OCI-LY7 (cell line): Measurements from ENCODE around the gene KREMEN1. TPM values are rescaled to one million over a fixed set of nuclear protein-coding genes. Genes with fewer than 3 reads are reported as not detected.

Experiments
- BruUV-seq: library from RNA; stranded (reverse); fragments of 400-500 nt; replicated peaks from 2 replicates; lab custom pipeline; 2021; lab: Mats Ljungman, UMichigan
- CTCF ChIA-PET: fragments of 300-600 bp; sonication (Branson Sonifier 250); formaldehyde crosslinking; loops from one replicate; lab custom pipeline; 2022; ENCODE audit warnings: antibody characterized with exemption; ENCODE audit not compliant: unreplicated experiment; lab: Charles Lee
- POLR2A ChIA-PET: fragments of 300-600 bp; sonication (Branson Sonifier 250); formaldehyde crosslinking; loops from one replicate; lab custom pipeline; 2022; ENCODE audit warnings: antibody characterized with exemption; lab: Charles Lee
- DNase-seq: peaks from one replicate; pipeline ENCODE4 v3.0.0-alpha.2; 2015; ENCODE audit warnings: low spot score
- H2AFZ ChIP-seq: fragments of 200-600 bp; sonication (generic), shearing (Covaris generic); 2 replicates; pipeline ENCODE4 v1.6.1; 2014; ENCODE audit warnings: mild to moderate bottlenecking, antibody characterized with exemption, low read length, moderate library complexity
- H3K27ac ChIP-seq: fragments of 200-600 bp; sonication (generic); 2 replicates; pipeline ENCODE4 v1.5.1; 2014; ENCODE audit warnings: mixed run types, low read depth, mild to moderate bottlenecking, moderate library complexity, low read length, inconsistent platforms; ENCODE audit not compliant: poor library complexity, severe bottlenecking
- H3K36me3 ChIP-seq: fragments of 200-600 bp; sonication (generic); 2 replicates; pipeline ENCODE4 v1.6.1; 2014; ENCODE audit warnings: mild to moderate bottlenecking, antibody characterized with exemption, low read length, moderate library complexity, mixed read lengths; ENCODE audit not compliant: insufficient read depth
- H3K4me1 ChIP-seq: fragments of 200-600 bp; sonication (generic); 2 replicates; pipeline ENCODE4 v1.5.1; 2014; ENCODE audit warnings: mild to moderate bottlenecking, low read length; ENCODE audit not compliant: insufficient read depth, poor library complexity, severe bottlenecking
- H3K4me2 ChIP-seq: fragments of 200-600 bp; sonication (generic); 2 replicates; pipeline ENCODE4 v1.6.1; 2014; ENCODE audit warnings: mild to moderate bottlenecking, low read length
- H3K4me3 ChIP-seq: fragments of 200-600 bp; sonication (generic); 2 replicates; pipeline ENCODE4 v1.5.1; 2014; ENCODE audit warnings: mild to moderate bottlenecking, low read depth, low read length; ENCODE audit not compliant: poor library complexity, severe bottlenecking
- H3K79me2 ChIP-seq: fragments of 200-600 bp; sonication (generic); 2 replicates; pipeline ENCODE4 v1.6.1; 2016; ENCODE audit warnings: low read depth, mild to moderate bottlenecking, low read length, moderate library complexity, mixed read lengths; ENCODE audit not compliant: insufficient read depth
- H3K9me2 ChIP-seq: fragments of 200-600 bp; sonication (generic); 2 replicates; pipeline ENCODE4 v1.6.1; 2016; ENCODE audit warnings: mild to moderate bottlenecking, low read length, mixed read lengths; ENCODE audit not compliant: insufficient read depth
- H3K9me3 ChIP-seq: fragments of 200-600 bp; sonication (generic); 2 replicates; pipeline ENCODE4 v1.6.1; 2014; ENCODE audit warnings: mild to moderate bottlenecking, mixed run types, low read length, mixed read lengths
- H4K20me1 ChIP-seq: fragments of 200-600 bp; sonication (generic); 2 replicates; pipeline ENCODE4 v1.6.1; 2014; ENCODE audit warnings: mild to moderate bottlenecking, antibody characterized with exemption, low read length, moderate library complexity, mixed read lengths; ENCODE audit not compliant: insufficient read depth
- CTCF ChIP-seq: fragments of 200-600 bp; sonication (generic); conservative IDR thresholded peaks from 2 replicates; pipeline ENCODE4 v1.5.1; 2014; ENCODE audit warnings: mild to moderate bottlenecking, antibody characterized with exemption, low read length, moderate library complexity, mixed read lengths
- EZH2phosphoT487 ChIP-seq: fragments of 200-600 bp; sonication (generic); IDR thresholded peaks from 2 replicates; pipeline ENCODE4 v1.6.1; 2018; ENCODE audit warnings: low read depth, borderline replicate concordance, mild to moderate bottlenecking, mixed run types, antibody characterized with exemption, low read length, moderate library complexity, mixed read lengths
- intact Hi-C: fragments of 100-400 bp; cut with micrococcal nuclease; formaldehyde crosslinking; loops from one replicate; pipeline ENCODE4 v1.10.0; 2022; ENCODE audit not compliant: unreplicated experiment
- total RNA-seq, 2 experiments: library from RNA; depleted of rRNA in 1 of 2; stranded (reverse); fragments of >200 nt in 1 of 2; shearing (Covaris generic) in 1 of 2; gene quantifications; 2 replicates each; pipeline ENCODE4 v1.2.3, GENCODE V29; 2014 to 2022

Gene KREMEN1
- total RNA-seq, 2 experiments from 2014 or later: not detected

GRCh38 chr22:29194184-29194583 is 121.3 kb downstream of the KREMEN1 start:
- H2AFZ ChIP-seq: no peak overlapping the region
- H3K27ac ChIP-seq: no peak overlapping the region
- H3K79me2 ChIP-seq: no peaks in the 10 kb centered on the region
- H3K36me3 ChIP-seq: no peaks in the 10 kb centered on the region
- CTCF ChIA-PET: no interaction called here
- no peak for TF ChIP-seq EZH2phosphoT487
- TF ChIP-seq CTCF: 0 out of 2 replicates have a peak, but pooled peaks have one; percentile 18
- no peaks in the 10 kb centered on the region for H3K4me1 ChIP-seq
- intact Hi-C loops: no loop called here
- no peaks in the 10 kb centered on the region for H4K20me1 ChIP-seq
- no peak for DNase-seq
- POLR2A ChIA-PET: no interaction called here
- H3K9me3 ChIP-seq: no peaks in the 10 kb centered on the region
- H3K4me2 ChIP-seq: no peak overlapping the region
- no peaks in the 10 kb centered on the region for H3K9me2 ChIP-seq
- no peak overlapping the region for H3K4me3 ChIP-seq
- BruUV-seq: no TSS peak

DNA sequence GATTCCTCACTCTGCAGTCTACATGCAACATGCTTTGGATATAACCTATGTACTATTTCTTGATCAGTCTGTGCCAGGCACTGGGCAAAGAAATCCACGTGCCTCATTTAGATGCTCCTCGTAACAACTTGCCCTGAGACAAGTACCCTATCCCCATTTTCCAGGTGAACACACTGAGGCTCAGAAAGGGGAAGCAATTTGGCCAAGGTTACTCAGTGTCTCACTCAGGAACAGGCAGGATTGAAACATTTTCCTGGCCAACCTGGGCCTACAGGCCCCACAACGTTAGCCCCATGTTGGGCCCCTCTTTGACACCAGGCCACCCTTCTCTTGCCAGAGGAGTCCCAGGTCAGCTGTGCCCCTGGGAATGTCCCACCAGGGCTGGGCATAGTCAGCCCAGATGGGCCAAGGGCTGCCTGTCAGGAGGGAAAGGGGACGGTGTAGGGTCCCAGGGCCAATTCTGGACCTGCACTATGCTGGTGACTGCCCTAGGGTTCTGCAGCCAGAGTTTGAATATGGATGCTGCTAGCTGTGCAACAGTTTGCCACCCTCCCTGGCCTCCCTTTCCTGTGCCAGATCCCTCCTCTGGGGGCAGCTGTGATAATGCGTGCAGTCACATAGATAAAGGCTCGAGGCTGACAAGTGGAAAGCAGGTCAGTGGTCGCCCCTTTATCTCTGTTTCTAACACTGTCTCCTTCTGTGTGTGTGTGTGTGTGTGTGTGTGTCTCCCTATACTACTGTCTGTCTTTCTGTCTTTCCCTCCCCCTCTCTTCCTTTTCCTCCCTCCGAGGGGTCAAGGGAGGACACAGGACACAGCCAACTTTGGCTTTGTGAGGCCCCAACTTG is 122.5 kb downstream of the KREMEN1 start:
- H4K20me1 ChIP-seq: no peaks in the 10 kb centered on the region
- H3K9me3 ChIP-seq: no peaks in the 10 kb centered on the region
- no peak overlapping the region for H3K27ac ChIP-seq
- H3K79me2 ChIP-seq: no peaks in the 10 kb centered on the region
- no peaks in the 10 kb centered on the region for H3K4me1 ChIP-seq
- ChIA-PET POLR2A (no interaction called here), CTCF (interaction anchor here (0.6 kb wide), 1 partner anchor 755 kb away, joined by 4 read pairs; no protein-coding TSS in a partner anchor)
- no peaks in the 10 kb centered on the region for H3K9me2 ChIP-seq
- BruUV-seq: no TSS peak
- no peak overlapping the region for H3K4me3 ChIP-seq
- no peak for DNase-seq
- intact Hi-C loops: no loop called here
- no peak overlapping the region for H3K4me2 ChIP-seq
- no peak overlapping the region for H2AFZ ChIP-seq
- H3K36me3 ChIP-seq: no peaks in the 10 kb centered on the region
- TF ChIP-seq EZH2phosphoT487 (no peak), CTCF (no peak)
